ENCODE results near the gene NPPC. TPM values are rescaled to one million over a fixed set of nuclear protein-coding genes. Genes with fewer than 3 reads are reported as not detected.

NPPC gene
- total RNA-seq, 1 donor from 2014 or later, result 5.7 TPM

DNA sequence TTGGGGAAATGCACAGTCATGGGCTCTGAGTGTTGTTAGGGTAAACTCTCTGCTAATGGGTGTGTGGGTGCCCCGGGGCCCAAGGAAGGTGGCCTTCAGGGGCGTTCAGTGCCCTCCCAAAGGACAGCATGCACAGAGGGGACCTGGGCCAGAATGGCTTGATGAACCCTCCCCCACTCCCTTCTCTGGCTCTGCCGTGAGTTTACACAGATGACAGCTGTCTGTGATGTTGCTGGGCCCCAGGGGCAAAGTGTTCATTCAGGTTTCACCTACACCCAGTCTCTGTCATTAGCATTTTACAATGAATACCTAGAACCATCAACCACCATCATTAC lies 3.2 kb downstream of the NPPC start:
- Histone ChIP-seq H3K4me1 (ENCODE audit: control insufficient read depth in 3 of 3, insufficient read depth in 3 of 3, low read length in 3 of 3) (peaks cover 24 to 27% (median 25%) of the 10 kb centered on the region in 3 donors), H3K27me3 (ENCODE audit: control insufficient read depth in 3 of 3, insufficient read depth in 3 of 3, low read length in 3 of 3) (peaks cover 46 to 74% (median 72%) of the 10 kb centered on the region in 3 donors), H3K9me3 (ENCODE audit: control insufficient read depth in 3 of 3, low read length in 3 of 3) (no peaks in the 10 kb centered on the region), H3K4me3 (ENCODE audit: low read length in 3 of 3) (no peak overlapping the region), H3K9ac (ENCODE audit: low read depth in 1 of 3, low read length in 3 of 3) (no peak overlapping the region), H3K36me3 (ENCODE audit: control insufficient read depth in 3 of 3, insufficient read depth in 3 of 3, low read length in 3 of 3) (no peaks in the 10 kb centered on the region), H3K27ac (ENCODE audit: low read depth, low read length) (no peak overlapping the region)

DNA sequence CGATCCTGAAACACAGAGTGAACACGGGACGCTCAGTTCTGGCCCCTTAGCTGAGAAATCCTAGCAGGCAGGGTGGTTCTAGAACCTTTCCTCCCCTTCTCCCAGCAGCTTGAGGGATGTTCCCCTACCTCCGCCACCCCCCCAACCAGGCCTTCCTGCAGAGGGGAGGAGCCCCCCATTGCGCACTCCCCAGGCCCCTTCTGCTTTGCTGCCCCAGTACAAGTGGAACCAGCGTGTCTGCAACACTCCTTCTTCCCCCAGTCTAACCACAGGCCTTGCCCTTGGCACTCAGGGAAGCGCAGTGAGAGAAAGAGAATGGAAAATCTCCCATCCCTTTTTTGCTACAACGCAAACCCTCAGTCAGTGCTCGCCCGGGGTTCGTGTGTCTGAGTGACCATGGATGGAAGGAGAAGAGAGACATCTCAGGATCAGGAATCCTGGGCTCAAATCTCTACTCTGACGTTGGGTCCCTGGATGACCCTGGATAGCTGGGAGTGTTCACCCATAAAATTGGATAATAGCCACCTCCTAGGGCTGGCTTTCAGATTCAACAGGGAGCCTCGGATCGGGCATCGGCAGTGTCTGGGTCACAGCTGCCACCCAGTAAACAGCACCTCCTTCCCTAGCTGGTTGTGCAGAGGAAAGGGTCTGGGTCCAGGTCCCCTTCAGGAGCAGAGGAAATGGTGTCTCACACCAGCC lies 3.7 kb downstream of the NPPC start:
- Histone ChIP-seq H3K36me3 (ENCODE audit: control insufficient read depth in 3 of 3, insufficient read depth in 3 of 3, low read length in 3 of 3) (no peaks in the 10 kb centered on the region), H3K4me1 (ENCODE audit: control insufficient read depth in 3 of 3, insufficient read depth in 3 of 3, low read length in 3 of 3) (peaks cover 23 to 28% (median 27%) of the 10 kb centered on the region in 3 donors), H3K27me3 (ENCODE audit: control insufficient read depth in 3 of 3, insufficient read depth in 3 of 3, low read length in 3 of 3) (peaks cover 41 to 73% (median 67%) of the 10 kb centered on the region in 3 donors), H3K9ac (ENCODE audit: low read depth in 1 of 3, low read length in 3 of 3) (no peak overlapping the region), H3K27ac (ENCODE audit: low read depth, low read length) (no peak overlapping the region), H3K9me3 (ENCODE audit: control insufficient read depth in 3 of 3, low read length in 3 of 3) (no peaks in the 10 kb centered on the region), H3K4me3 (ENCODE audit: low read length in 3 of 3) (no peak overlapping the region)

GRCh38 chr2:231920795-231921194 lies 5.4 kb downstream of the NPPC start:
- no peak overlapping the region for H3K4me3 ChIP-seq (ENCODE audit: low read length in 3 of 3)
- H3K27me3 ChIP-seq (ENCODE audit: control insufficient read depth in 3 of 3, insufficient read depth in 3 of 3, low read length in 3 of 3), result peaks cover 25 to 63% (median 57%) of the 10 kb centered on the region in 3 donors
- H3K4me1 ChIP-seq (ENCODE audit: control insufficient read depth in 3 of 3, insufficient read depth in 3 of 3, low read length in 3 of 3), result peaks cover 8 to 12% (median 10%) of the 10 kb centered on the region in 3 donors
- no peaks in the 10 kb centered on the region for H3K36me3 ChIP-seq (ENCODE audit: control insufficient read depth in 3 of 3, insufficient read depth in 3 of 3, low read length in 3 of 3)
- no peak overlapping the region for H3K9ac ChIP-seq (ENCODE audit: low read depth in 1 of 3, low read length in 3 of 3)
- no peaks in the 10 kb centered on the region for H3K9me3 ChIP-seq (ENCODE audit: control insufficient read depth in 3 of 3, low read length in 3 of 3)
- no peak overlapping the region for H3K27ac ChIP-seq (ENCODE audit: low read depth, low read length)

DNA sequence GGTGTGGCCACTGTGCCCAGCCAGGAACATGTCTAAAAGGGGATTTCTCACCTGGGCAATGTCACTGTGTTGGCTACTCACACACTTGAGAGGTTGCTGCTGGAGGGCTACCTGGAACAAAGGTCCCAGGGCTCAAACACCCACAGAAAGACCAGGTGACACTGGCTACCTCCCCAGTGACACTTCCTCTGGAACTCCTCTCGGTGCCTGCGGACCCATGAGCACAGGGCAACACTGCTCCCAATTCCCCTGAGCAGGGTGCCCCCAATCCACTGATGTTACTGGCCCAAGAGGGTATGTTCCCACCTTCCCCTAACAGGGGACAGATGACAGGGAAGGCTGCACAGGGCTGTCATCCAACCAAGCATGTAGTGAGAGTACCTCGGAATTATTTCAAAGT lies 5.8 kb downstream of the NPPC start:
- peaks cover 20 to 59% (median 54%) of the 10 kb centered on the region in 3 donors for H3K27me3 ChIP-seq (ENCODE audit: control insufficient read depth in 3 of 3, insufficient read depth in 3 of 3, low read length in 3 of 3)
- no peaks in the 10 kb centered on the region for H3K36me3 ChIP-seq (ENCODE audit: control insufficient read depth in 3 of 3, insufficient read depth in 3 of 3, low read length in 3 of 3)
- H3K9ac ChIP-seq (ENCODE audit: low read depth in 1 of 3, low read length in 3 of 3), result no peak overlapping the region
- no peak overlapping the region for H3K4me3 ChIP-seq (ENCODE audit: low read length in 3 of 3)
- H3K9me3 ChIP-seq (ENCODE audit: control insufficient read depth in 3 of 3, low read length in 3 of 3), result no peaks in the 10 kb centered on the region
- peaks cover 4 to 8% (median 6%) of the 10 kb centered on the region in 3 donors for H3K4me1 ChIP-seq (ENCODE audit: control insufficient read depth in 3 of 3, insufficient read depth in 3 of 3, low read length in 3 of 3)
- H3K27ac ChIP-seq (ENCODE audit: low read depth, low read length), result no peak overlapping the region

DNA sequence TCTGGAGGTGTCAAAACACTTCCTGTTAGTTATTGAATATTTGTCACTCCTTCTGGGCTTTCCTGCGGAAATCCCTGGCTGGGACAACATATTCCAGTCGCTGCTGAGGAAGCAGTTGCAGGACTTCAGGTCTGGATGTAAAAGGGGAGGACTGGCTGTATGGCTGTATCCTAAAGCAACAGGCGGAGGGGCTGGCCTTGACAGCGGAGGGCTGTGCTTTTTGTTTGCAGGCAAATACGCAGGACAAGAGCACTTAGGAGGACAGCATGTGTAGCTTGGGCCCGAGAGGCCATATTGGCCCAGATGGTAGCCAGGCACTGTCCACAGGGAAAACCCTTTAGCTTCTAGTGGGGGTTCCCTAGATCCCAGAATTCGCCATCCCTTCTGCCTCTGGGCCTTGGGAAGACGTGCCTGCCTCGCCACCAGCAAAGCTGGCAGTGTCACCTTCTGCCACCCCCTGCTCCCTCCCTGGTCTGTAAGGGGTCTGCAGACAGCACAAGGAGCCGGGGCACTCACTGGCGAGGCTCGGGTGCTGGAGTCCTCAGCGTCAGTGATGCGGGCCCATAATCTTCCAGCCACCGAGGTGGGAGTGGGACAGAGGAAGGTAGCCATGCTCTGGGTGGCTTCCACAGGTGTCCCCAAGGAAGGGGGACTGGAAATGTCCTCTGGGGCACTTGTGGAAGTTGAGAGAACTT lies 6.7 kb downstream of the NPPC start:
- Histone ChIP-seq H3K27me3 (ENCODE audit: control insufficient read depth in 3 of 3, insufficient read depth in 3 of 3, low read length in 3 of 3) (peaks cover 13 to 50% (median 46%) of the 10 kb centered on the region in 3 donors), H3K27ac (ENCODE audit: low read depth, low read length) (no peak overlapping the region), H3K4me3 (ENCODE audit: low read length in 3 of 3) (no peak overlapping the region), H3K9ac (ENCODE audit: low read depth in 1 of 3, low read length in 3 of 3) (no peak overlapping the region), H3K4me1 (ENCODE audit: control insufficient read depth in 3 of 3, insufficient read depth in 3 of 3, low read length in 3 of 3) (peaks cover 0 to 3% (median 0%) of the 10 kb centered on the region in 3 donors), H3K36me3 (ENCODE audit: control insufficient read depth in 3 of 3, insufficient read depth in 3 of 3, low read length in 3 of 3) (no peaks in the 10 kb centered on the region), H3K9me3 (ENCODE audit: control insufficient read depth in 3 of 3, low read length in 3 of 3) (no peaks in the 10 kb centered on the region)

- Histone ChIP-seq H3K4me1 (ENCODE audit: control insufficient read depth in 3 of 3, insufficient read depth in 3 of 3, low read length in 3 of 3) (peaks cover 0 to 3% (median 0%) of the 10 kb centered on the region in 3 donors), H3K36me3 (ENCODE audit: control insufficient read depth in 3 of 3, insufficient read depth in 3 of 3, low read length in 3 of 3) (no peaks in the 10 kb centered on the region), H3K27ac (ENCODE audit: low read depth, low read length) (no peak overlapping the region), H3K9me3 (ENCODE audit: control insufficient read depth in 3 of 3, low read length in 3 of 3) (no peaks in the 10 kb centered on the region), H3K27me3 (ENCODE audit: control insufficient read depth in 3 of 3, insufficient read depth in 3 of 3, low read length in 3 of 3) (peaks cover 5 to 43% (median 38%) of the 10 kb centered on the region in 3 donors), H3K4me3 (ENCODE audit: low read length in 3 of 3) (no peak overlapping the region), H3K9ac (ENCODE audit: low read depth in 1 of 3, low read length in 3 of 3) (no peak overlapping the region)
These were observed 7.5 kb downstream of the NPPC start for GRCh38 chr2:231918501-231919330.

DNA sequence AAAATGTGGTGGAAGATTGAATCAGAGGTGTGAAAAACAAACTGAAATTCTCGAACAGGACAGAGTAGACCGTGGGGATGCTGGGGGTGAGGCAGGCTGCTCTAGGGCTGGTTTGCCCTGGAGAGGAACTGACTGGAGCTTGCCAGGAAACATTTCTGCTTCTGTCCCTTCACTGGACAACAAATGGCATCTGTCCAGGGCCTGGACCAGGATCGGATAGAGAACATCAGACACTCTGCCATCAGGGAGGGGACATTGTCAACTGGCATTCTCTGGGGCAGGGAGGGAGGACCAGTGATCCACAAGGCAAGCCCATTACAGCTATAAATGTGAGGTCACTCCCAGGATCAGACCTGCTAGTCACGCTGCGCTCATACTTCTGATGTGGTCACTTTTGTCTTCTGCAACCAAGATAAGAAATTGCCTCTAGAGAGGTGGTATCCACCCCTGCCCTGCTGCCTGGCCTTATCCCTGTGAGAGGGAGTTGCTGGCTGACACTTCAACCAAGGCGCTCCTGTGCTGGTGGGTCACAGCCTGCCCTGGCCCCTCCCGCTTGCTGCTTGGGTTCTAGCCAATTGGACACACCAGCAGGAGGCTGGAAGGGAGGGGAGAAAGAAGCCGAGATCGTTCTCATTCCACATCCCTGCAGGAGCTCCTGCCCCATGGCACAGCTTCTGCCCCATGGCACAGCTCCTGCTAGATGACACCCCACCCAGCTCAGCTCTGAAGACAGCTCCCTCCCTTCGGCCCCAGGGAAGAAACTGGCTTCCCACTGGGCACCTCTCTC lies 8.7 kb downstream of the NPPC start:
- H3K9ac ChIP-seq (ENCODE audit: low read depth in 1 of 3, low read length in 3 of 3), result no peak overlapping the region
- peaks cover 0 to 3% (median 0%) of the 10 kb centered on the region in 3 donors for H3K4me1 ChIP-seq (ENCODE audit: control insufficient read depth in 3 of 3, insufficient read depth in 3 of 3, low read length in 3 of 3)
- H3K27ac ChIP-seq (ENCODE audit: low read depth, low read length), result no peak overlapping the region
- peaks cover 2 to 30% (median 26%) of the 10 kb centered on the region in 3 donors for H3K27me3 ChIP-seq (ENCODE audit: control insufficient read depth in 3 of 3, insufficient read depth in 3 of 3, low read length in 3 of 3)
- no peaks in the 10 kb centered on the region for H3K9me3 ChIP-seq (ENCODE audit: control insufficient read depth in 3 of 3, low read length in 3 of 3)
- H3K4me3 ChIP-seq (ENCODE audit: low read length in 3 of 3), result no peak overlapping the region
- H3K36me3 ChIP-seq (ENCODE audit: control insufficient read depth in 3 of 3, insufficient read depth in 3 of 3, low read length in 3 of 3), result no peaks in the 10 kb centered on the region

DNA sequence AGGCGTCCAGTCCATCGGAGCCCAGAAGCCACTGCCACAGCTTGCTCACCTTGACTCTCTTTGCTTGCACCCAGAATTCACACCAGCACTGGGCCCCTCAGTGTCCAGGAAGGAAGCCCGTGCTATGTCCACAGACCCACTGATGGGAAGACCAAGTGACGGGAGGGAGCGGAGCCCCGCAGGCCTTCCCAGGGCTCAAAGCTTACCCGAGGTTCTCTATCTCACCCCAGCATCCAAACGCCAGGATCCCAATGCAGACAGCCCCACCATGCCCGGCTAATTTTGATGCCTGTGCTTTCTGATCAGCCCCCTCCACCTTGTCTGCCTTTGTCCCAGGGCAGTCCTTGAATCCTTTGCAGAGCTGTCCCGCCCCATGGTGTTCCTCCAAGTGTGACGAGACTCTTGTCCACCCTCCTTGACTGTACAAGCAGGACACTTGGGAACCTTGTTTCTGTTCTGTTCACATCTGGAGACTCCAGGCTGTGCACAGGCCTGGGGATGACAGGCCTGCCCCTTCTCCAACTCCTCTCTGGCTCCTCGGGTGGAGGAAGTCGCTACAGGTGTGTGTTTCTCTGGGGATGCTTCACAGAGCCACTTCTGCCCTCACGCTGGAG lies 12.0 kb downstream of the NPPC start:
- Histone ChIP-seq H3K27me3 (ENCODE audit: control insufficient read depth in 3 of 3, insufficient read depth in 3 of 3, low read length in 3 of 3) (peaks cover 0 to 14% (median 14%) of the 10 kb centered on the region in 3 donors), H3K27ac (ENCODE audit: low read depth, low read length) (no peak overlapping the region), H3K4me3 (ENCODE audit: low read length in 3 of 3) (no peak overlapping the region), H3K9ac (ENCODE audit: low read depth in 1 of 3, low read length in 3 of 3) (no peak overlapping the region), H3K4me1 (ENCODE audit: control insufficient read depth in 3 of 3, insufficient read depth in 3 of 3, low read length in 3 of 3) (peaks cover 0 to 3% (median 0%) of the 10 kb centered on the region in 3 donors), H3K36me3 (ENCODE audit: control insufficient read depth in 3 of 3, insufficient read depth in 3 of 3, low read length in 3 of 3) (no peaks in the 10 kb centered on the region), H3K9me3 (ENCODE audit: control insufficient read depth in 3 of 3, low read length in 3 of 3) (no peaks in the 10 kb centered on the region)

DNA sequence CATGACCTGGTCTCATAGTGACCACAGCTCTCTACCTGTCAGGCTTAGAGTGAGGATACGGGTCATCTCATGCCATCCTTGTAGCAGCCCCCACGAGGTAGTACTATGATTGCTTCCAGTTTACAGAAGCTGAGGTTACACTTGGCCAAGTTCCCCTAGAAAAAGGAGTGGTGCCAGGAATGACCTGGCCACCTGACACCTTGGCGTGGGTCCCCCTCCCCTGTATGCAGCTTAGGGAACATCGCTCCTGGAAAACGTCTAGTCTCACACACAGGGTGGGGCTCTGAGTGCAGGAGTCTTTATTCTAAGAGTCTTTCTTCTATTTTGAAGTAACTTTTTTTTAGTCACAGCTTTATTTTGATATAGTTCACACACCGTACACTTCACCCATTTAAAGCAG lies 14.8 kb downstream of the NPPC start:
- Histone ChIP-seq H3K4me3 (ENCODE audit: low read length in 3 of 3) (no peak overlapping the region), H3K4me1 (ENCODE audit: control insufficient read depth in 3 of 3, insufficient read depth in 3 of 3, low read length in 3 of 3) (no peaks in the 10 kb centered on the region)

More for the DNA sequence above, 14.8 kb downstream of the NPPC start:
- H3K9ac ChIP-seq (ENCODE audit: low read depth in 1 of 3, low read length in 3 of 3), result no peak overlapping the region
- H3K36me3 ChIP-seq (ENCODE audit: control insufficient read depth in 3 of 3, insufficient read depth in 3 of 3, low read length in 3 of 3), result no peaks in the 10 kb centered on the region
- H3K27me3 ChIP-seq (ENCODE audit: control insufficient read depth in 3 of 3, insufficient read depth in 3 of 3, low read length in 3 of 3), result peaks cover 0 to 3% (median under 1%) of the 10 kb centered on the region in 3 donors
- H3K27ac ChIP-seq (ENCODE audit: low read depth, low read length), result no peak overlapping the region
- no peaks in the 10 kb centered on the region for H3K9me3 ChIP-seq (ENCODE audit: control insufficient read depth in 3 of 3, low read length in 3 of 3)

All from skeletal muscle tissue (tissue), 4 donors.